Measurements from ENCODE around the gene KCNK5.

Gene KCNK5

GRCh38 chr6:39192736-39193135 is 36.5 kb downstream of the KCNK5 start:
- Histone ChIP-seq H3K4me3 (ENCODE audit: low read depth in 1 of 2, low read length in 1 of 2) (no peak overlapping the region), H3K27ac (no peak overlapping the region), H3K4me1 (ENCODE audit: control insufficient read depth in 1 of 2, insufficient read depth in 1 of 2, low read depth in 1 of 2, low read length in 1 of 2) (peaks cover 4 to 12% of the 10 kb centered on the region in 2 experiments), H3K27me3 (no peaks in the 10 kb centered on the region), H3K36me3 (peaks cover 56% of the 10 kb centered on the region), H3K9me3 (no peaks in the 10 kb centered on the region)
- TF ChIP-seq, protein P1, sequence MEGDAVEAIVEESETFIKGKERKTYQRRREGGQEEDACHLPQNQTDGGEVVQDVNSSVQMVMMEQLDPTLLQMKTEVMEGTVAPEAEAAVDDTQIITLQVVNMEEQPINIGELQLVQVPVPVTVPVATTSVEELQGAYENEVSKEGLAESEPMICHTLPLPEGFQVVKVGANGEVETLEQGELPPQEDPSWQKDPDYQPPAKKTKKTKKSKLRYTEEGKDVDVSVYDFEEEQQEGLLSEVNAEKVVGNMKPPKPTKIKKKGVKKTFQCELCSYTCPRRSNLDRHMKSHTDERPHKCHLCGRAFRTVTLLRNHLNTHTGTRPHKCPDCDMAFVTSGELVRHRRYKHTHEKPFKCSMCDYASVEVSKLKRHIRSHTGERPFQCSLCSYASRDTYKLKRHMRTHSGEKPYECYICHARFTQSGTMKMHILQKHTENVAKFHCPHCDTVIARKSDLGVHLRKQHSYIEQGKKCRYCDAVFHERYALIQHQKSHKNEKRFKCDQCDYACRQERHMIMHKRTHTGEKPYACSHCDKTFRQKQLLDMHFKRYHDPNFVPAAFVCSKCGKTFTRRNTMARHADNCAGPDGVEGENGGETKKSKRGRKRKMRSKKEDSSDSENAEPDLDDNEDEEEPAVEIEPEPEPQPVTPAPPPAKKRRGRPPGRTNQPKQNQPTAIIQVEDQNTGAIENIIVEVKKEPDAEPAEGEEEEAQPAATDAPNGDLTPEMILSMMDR (IDR thresholded peaks at IDR 0.05): no peak

GRCh38 chr6:39191236-39191930 is 37.9 kb downstream of the KCNK5 start:
- no peaks in the 10 kb centered on the region for H3K9me3 ChIP-seq
- no peak overlapping the region for H3K4me3 ChIP-seq (ENCODE audit: low read depth in 1 of 2, low read length in 1 of 2)
- H3K36me3 ChIP-seq: peaks cover 56% of the 10 kb centered on the region
- no peak overlapping the region for H3K27ac ChIP-seq
- H3K27me3 ChIP-seq: no peaks in the 10 kb centered on the region
- H3K4me1 ChIP-seq (ENCODE audit: control insufficient read depth in 1 of 2, insufficient read depth in 1 of 2, low read depth in 1 of 2, low read length in 1 of 2): peaks cover 4 to 5% of the 10 kb centered on the region in 2 experiments
- TF ChIP-seq, protein P1 (IDR thresholded peaks at IDR 0.05): no peak

DNA sequence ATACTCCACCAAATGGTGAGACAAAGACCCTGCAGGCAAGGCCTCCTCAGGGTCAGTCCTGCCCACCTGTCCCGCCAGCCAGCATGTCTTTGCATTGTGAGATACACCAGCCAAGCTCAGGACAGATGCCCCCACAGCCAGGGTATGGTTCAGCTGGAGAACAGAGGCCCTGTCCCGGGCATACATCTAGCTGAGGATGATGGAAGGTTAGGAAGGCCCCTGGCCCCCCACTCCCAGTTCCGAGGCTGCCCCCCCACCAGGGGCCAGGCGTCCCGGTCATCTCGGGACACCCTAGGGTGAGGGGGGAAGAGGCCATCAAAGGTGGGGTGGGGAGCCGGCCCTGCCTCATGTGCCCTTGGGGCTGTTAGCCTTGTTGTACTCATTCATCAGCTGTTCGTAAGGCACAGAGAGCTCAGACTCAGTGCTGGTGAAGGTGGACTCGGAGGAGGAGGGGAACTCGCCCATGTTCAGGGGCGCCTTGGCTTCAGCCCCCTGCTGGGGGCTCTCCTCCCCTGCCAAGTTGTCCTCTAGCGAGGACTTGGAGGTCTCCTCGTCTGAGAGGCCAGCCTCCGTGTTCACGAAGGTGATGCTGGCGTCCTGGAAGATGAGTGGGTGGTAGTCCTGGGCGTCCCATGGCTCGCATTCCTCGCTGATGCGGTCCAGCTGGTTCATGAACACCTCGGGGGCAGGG is 38.6 kb downstream of the KCNK5 start:
- TF ChIP-seq, protein P1 (IDR thresholded peaks at IDR 0.05): no peak
- H3K4me1 ChIP-seq (ENCODE audit: control insufficient read depth in 1 of 2, insufficient read depth in 1 of 2, low read depth in 1 of 2, low read length in 1 of 2): peaks cover 4 to 5% of the 10 kb centered on the region in 2 experiments
- H3K4me3 ChIP-seq (ENCODE audit: low read depth in 1 of 2, low read length in 1 of 2): no peak overlapping the region
- H3K27me3 ChIP-seq: no peaks in the 10 kb centered on the region
- H3K9me3 ChIP-seq: no peaks in the 10 kb centered on the region
- H3K36me3 ChIP-seq: peaks cover 61% of the 10 kb centered on the region
- H3K27ac ChIP-seq: no peak overlapping the region

- Histone ChIP-seq H3K27me3 (no peaks in the 10 kb centered on the region), H3K4me1 (ENCODE audit: control insufficient read depth in 1 of 2, insufficient read depth in 1 of 2, low read depth in 1 of 2, low read length in 1 of 2) (peaks cover 4 to 5% of the 10 kb centered on the region in 2 experiments), H3K4me3 (ENCODE audit: low read depth in 1 of 2, low read length in 1 of 2) (no peak overlapping the region), H3K27ac (no peak overlapping the region), H3K9me3 (no peaks in the 10 kb centered on the region), H3K36me3 (peaks cover 61% of the 10 kb centered on the region)
- TF ChIP-seq, protein P1 (IDR thresholded peaks at IDR 0.05): no peak
These were observed 39.2 kb downstream of the KCNK5 start for GRCh38 chr6:39189915-39190544.

DNA sequence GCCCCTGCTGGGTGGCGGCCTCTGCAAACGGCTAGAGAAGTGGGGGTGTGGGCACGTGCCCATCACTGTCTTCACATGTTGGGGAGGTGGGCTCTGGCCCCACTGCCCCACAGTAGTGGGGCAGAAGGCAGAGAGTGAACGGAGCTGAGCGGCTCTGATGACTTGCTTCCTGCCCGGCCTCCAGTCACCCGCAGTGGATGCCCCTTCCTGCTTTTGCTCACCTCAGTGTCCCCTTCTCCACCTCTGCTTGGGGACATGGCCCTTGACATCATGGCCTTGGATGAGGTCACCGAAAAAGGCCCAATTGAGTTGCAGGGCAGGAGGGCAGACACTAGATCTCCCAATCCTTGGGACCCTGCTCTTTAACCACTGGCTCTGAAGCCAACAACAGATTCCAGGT is 40.1 kb downstream of the KCNK5 start:
- Histone ChIP-seq H3K4me3 (ENCODE audit: low read depth in 1 of 2, low read length in 1 of 2) (no peak overlapping the region), H3K27ac (no peak overlapping the region), H3K4me1 (ENCODE audit: control insufficient read depth in 1 of 2, insufficient read depth in 1 of 2, low read depth in 1 of 2, low read length in 1 of 2) (peaks cover 4 to 5% of the 10 kb centered on the region in 2 experiments), H3K36me3 (peaks cover 54% of the 10 kb centered on the region), H3K27me3 (no peaks in the 10 kb centered on the region), H3K9me3 (no peaks in the 10 kb centered on the region)
- TF ChIP-seq, protein P1 (IDR thresholded peaks at IDR 0.05): no peak

Data from neutrophil (primary cell).